GM18519 (cell line): ENCODE data around the gene TMEM9B.
"Not testable (repeated sequence)": the region's sequence is repeated elsewhere in the genome, so short reads cannot be mapped to it uniquely, and the experiment has no call there.

Experiments used
- ATAC-seq: cut with Tn5 transposase; IDR thresholded peaks from one replicate; pipeline ENCODE4 v1.9.1; 2021; ENCODE audit warnings: mild to moderate bottlenecking, moderate library complexity; ENCODE audit not compliant: unreplicated experiment, low FRiP score

TMEM9B gene

DNA sequence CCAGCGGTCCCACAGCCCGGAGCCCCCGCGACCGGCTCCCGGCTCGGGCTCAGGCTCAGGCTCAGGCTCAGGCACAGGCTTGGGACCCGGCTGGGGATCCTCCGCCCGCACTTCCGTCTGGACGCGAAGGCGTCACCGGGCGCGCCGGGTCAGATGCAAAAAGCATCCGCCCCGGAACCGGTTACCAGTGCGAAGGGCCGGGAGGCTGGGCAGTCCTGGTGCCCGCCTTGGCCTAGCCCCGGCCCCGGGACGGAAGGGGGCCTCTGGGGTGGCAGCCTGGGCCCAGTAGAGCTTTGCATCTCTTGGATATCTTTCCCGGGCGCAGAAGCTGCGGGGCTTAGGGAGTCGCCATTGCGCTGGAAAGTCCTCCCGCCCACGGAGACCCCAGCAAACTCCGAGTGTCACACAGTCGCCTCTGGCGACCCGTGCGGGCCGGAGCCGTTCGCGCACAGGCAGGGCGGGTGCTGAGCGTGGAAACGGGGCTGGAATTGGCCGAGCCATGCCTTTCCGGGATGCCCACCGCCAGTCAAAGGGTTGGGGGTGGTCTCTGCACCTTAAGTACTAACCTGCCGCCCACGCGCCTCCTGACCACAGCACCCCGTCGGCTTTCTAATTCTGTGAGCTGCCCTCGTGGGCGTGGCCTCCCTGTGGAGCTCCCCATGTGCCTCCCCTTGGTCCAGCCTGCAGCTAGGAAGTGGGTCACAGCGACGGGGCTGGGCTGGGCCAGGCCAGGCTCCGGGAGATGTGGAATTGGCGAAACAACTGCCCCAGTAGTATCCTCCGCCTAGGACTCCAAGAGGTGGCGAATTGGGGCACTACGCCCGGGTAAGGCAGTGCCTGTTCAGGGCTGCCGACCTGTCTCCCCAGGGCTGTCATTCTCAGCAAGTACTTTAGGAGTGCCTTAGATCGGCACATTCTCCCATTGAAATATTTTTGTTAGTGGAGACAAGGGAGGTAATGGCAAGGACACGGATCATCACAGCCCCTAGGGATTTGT lies at the start of gene TMEM9B:
TSS of gene TMEM9B (minus strand) at position 119 of the 997 bp plus-strand sequence. CDS start 129 bp downstream, outside the sequence.
- ATAC-seq = peak; percentile 42

DNA sequence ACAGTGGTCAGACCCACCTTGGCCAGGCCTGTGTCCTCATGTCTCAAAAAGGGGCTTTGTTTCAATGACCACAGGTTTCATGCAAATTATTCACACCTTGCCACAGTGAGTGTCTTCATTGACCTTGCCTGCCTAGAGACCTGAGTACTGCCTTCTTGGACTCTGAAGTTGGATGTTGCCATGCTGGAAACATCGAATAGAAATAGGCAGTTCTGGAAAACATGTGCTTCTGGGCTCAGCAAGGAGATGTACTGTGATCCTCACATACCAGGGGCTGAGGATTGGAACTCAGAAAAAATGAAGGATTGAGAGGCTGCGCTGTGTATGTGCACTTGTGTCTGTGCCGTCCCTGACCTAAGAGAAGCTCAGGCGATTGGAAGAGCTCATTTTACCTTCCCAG lies 49.1 kb upstream of the TMEM9B start:
- no peak for ATAC-seq

DNA sequence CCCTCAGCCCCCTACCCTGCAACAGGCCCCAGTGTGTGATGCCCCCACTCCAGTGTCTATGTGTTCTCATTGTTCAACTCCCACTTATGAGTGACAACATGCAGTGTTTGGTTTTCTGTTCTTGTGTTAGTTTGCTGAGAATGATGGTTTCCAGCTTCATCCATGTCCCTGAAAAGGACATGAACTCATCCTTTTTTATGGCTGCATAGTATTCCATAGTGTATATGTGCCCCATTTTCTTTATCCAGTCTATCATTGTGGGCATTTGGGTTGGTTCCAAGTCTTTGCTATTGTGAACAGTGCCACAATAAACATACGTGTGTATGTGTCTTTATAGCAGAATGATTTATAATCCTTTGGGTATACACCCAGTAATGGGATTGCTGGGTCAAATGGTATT lies 45.3 kb upstream of the TMEM9B start:
- ATAC-seq = not testable (repeated sequence)

DNA sequence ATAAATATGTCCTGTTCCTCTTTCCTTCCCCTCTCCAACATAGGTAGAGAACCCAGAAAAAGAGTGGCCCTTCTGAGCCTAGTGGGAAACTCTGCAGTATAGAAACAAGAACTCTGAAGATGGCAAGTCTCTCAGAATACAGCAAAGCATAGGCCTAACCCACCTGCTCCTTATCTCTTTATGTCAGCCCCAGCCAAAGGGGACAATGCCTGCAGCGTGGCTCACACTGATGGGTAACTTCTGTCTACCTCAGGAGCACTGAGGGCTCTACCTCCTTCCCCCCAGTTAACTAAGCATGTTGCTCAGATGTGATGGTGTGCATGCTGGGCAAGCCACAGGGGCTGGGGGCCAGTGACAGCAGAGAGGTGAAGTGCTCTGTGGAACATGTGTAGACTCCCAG lies 44.4 kb upstream of the TMEM9B start:
- no peak for ATAC-seq

DNA sequence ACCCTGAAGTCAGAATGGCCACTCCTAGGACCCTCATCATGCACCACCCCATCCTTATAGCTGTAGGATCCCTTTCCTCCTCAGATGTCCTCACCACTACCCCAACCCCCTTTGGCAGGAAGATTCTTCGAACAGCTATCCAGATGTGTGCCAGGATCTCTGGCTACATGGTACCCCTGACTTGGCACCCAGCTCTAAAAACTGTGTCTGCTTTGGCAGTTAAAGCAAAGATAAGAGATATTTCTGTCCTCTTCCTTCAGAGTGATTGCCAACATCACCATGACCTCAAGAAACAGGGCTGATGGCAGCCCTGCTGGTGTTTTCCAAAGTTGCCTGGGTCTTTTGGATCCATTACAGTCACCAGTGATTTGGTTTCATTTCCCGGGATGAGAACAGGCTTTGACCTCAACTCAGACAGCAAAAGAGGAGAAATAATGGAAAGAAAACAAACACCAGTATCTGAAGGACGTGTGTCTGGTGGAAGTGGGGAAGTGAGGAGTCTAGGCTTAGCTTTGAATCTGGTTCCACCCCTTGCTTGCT lies 43.8 kb upstream of the TMEM9B start:
- ATAC-seq = no peak

DNA sequence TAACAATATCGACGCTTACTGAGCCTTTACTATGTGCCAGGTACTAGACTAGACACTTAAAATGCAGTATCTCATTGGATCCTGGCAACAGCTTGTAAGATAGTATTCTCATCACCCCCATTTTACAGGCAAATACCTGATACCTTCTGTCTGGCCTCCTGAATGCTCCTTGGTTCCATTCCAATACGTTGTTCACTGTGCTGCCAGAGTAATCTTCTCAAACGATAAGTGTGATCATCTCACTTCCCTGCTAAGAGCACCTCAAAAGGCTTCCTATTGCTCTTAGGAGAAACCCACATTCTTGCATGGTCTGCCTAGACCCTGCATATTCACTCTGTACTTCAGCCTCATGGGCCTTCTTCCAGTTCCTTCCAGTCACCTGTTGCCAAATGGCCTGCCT lies 40.8 kb upstream of the TMEM9B start:
- no peak for ATAC-seq

DNA sequence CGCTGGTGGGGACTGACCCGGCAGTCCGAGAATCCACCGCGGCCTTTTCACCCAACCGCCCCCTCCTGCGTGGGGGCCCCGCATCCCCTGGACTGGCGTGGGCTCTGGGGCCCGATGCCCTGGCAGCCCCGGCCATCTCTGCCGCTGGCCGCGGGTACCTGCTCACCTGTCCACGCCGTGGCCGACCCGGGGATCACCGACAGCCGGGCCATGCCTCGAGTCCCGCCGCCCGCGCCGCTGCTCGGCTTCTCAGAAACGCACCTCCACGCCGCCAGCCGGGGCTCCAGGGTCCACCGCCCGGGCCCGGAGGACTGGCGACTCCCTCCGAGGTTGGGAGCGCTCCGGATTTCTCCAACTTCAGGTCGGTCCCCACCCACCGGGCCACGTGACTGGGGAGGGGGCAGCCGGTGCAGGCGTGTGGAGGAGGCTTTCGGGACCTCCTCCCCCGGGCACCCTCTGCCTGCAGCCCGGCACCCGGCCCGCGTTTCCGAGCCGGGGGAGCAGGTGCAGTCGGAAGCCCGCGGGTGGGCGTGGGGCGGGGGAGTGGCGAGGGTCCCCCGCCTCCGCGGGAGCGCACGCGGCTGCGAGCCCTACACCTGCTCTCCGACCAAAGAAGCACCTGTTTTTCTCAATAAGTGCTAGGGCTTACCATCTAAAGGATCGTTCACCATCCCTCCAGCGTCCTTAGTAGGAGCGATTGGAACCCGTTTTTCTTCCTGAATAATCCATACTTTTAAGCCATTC lies 40.1 kb upstream of the TMEM9B start:
- ATAC-seq = no peak

DNA sequence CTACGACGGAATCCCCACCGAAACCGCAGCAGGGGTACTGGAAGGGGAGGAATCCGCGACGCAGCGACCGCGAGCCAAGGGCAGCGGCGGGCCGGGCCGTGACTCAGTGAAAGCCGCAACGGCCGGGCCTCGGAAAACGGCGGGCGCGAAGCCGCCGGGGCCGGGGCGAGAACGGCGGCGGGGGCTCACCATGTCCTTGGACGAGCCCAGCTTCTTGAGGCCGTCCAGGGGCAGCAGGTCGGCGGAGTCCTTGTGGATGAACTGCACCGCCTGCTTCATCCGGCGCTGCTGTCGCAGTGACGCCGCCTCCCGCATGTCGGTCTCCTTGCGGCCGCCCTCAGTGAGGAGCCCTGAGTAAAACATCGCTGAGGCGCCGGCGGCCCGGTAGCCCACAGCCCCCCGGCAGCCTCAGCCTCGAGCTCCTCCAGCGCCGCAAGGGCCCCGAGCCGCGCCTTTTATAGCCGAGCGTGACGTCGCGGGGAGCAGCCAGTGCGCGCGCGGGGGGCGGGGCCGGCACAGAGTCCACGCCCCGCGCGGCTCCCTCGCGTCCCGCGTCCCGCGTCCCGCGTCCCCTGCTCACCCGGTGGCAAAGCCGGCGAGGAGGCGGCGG lies 39.4 kb upstream of the TMEM9B start, which contains the start of gene NRIP3:
TSS of gene NRIP3 (minus strand) at position 429 of the 610 bp plus-strand sequence. CDS start at position 363, 66 bp downstream.
- ATAC-seq = no peak

DNA sequence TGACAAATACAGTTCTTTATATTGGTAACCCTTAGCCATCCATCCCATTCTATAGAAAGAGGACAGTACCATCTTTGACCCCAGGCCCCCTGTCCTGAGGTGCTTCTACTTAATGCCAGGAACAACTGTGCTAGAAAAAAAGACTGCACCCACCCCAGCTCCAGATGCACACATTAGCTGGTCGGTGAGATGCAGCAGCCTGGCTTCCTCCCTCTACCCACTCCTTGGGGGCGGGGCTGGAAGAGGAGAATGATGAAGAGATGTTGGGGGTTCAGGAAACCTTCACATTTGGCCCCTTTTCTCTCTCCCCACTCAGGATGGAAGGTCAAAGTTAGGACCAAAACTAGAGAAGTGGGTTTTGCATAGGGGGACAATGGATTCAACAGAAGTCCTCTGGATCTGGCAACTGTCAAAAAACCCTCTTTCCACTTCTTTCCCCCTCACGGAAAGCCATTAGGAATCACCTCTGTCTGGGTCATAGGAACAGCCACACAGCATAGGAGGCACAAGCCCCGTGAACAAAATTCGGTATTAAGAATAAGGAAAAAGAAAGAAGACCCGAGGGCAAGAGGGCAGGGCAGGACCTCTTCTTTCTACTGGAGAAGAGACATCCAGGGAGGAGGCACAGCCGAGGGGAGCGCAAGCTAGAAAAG lies 38.8 kb upstream of the TMEM9B start:
- no peak for ATAC-seq

DNA sequence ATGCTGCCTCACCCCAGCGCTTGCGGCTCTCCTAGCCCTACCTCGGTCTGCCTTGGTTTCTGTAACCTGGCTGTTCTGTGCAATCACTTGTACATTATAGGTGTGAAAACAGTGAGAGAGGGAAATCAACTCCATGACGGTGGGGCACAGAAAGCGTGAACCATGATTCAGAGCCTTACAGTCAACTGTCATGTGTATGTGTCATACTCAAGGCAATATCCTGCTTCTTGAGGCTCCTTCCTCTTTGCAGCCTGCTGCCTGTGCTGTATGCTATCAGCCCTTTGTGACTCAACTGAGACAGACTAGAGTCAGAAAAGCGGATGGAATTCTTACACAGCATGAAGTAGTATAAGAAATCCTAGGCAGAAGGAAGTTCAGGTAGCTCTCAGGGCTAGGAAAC lies 37.5 kb upstream of the TMEM9B start:
- no peak for ATAC-seq

DNA sequence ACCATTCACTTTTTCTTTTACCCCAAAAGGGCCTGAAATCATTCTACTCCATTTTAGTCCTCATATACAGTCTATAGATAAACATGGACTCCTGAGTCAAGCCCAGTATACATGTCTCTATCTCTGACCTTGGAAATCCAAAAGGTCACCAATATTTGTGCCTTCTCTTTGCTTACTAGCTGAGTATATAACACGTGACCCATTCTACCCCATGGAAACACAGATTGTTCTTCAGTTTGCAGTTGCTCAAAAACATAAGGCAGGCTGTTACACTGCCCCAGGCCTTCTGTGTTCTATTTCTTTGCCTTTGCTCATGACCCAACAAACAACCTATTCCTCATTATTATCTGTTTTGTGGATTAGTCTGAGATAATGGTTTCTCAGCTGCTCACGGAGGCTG lies 33.8 kb upstream of the TMEM9B start:
- ATAC-seq = no peak

DNA sequence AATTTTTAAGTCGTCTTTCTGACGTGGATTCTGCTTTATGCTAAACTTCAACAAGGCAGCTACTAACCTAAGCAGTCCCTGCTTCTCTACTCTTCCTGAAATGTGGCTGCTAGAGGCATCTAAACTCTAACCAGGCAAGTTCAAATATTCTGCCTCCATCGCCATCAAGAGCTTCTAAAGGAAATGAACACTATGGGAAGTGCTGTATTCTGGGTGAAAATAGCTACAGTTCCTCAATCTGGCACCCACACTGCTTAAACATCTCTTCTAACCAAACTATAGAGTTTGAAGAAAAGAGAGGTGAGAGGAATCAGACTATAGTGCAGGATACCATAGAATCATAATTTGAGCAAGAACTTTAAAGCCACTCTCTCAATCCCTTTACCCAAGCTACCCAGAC lies 33.2 kb upstream of the TMEM9B start:
- no peak for ATAC-seq

DNA sequence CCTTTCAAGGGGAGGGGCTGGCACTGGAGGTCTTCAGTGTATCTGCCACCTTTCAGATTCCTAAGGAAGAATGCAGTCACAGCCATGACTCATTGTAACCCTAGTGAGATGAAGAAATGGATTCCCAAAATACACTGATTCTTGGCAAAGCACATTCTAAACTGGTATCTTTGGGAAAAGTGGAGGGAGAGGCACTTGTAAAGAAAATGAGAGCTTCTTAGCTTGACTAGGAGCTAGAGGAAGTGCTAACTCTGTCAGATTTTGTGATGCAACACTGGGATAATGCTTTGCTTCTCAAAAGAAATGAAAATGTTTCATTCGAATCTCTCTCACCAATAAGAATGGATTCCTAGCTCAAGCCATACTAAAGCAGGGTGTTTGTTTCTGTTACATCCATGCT lies 25.2 kb upstream of the TMEM9B start:
- no peak for ATAC-seq

DNA sequence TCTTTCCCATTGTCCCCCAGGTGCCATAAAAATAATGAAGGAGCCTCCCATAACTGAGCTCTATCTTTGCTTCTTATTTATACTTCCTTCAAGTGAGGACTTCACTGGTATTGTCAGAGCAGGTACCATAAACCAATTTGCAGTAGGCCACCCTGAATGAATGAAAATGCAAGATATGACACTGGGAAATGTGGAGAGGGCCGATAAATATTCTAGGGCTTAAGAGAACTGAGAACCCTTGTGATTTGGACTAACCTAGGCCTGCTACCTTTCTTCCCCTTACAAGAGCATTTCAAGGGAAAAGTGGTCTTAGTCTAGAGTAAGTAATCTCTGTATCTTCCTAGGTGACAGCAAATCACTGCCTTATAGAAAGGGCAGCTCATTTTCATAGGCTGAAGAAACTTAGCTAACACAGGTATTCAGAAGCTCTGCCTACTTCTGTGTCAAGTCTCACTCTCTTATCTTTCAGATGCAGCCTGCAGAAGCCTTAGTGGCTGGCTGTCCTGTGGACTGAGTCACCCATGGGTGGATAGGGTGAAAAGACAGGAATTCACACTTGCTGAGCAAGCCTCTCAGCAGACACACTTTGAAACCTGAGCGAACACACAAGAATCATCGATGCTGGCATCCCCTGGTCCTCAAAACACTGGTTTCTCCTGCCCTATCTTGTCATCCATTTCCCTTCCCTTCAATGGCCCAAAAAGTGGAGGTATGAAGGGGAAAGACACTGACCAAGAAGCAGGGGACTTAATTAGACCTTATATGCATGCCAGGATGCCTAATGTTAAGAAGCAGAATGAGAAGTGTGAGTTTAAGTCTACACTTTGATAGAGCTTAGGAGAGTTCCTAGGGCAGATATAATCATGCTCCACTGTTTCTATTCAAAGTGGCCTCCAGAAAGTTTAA lies 24.3 kb upstream of the TMEM9B start:
- no peak for ATAC-seq

DNA sequence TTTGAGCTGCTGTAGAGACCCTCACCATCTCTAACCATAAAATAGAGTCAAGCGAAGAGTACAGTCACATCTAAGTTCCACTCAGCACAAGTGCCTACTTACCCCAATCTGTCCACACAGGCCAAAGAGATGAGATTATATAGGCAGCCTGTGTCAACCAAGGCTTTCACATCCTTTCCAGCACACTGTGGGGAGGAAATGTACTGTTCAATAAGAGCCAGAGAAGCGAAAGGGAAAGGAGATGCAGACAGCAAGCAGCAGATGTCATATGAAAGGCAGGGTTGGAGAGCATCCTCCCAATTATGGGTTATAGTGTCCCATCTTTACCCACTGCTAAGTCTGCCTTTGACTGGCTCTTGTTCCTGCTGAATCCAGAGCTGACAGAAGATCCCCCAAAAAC lies 23.2 kb upstream of the TMEM9B start:
- ATAC-seq = no peak

DNA sequence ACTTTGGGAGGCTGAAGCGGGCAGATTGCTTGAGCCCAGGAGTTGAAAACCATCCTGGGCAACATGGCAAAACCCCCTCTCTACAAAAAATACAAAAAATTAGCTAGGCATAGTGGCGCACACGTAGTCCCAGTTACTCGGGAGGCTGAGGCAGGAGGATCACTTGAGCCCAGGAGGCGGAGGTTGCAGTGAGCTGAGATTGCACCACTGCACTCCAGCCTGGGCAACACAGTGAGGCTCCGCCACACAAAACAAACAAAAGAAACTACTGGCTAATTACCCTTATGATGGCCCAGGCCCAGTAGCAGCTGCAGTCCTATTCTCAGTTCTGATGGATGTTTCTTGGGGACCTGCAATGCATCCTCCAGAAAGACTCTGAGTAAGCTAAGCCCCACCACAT lies 22.5 kb upstream of the TMEM9B start:
- not testable (repeated sequence) for ATAC-seq

DNA sequence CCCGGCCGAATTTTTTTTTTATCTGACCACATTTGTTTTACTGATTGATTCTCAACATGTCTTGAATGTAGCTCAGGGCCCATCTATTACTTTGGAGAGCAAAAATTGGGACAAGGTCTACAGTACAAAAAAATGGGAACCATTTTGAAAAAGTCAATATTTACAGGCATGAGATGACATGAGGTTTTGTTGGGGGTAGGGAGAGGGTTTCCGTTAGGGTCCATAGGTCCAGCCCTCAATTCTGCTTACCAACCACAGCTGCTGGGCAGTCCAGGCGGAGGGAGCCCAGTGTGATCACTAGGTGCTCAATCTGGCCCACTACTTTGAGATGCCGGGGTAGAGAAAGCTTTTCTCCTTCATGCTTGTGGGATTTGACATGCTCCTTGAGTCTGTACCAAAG lies 21.2 kb upstream of the TMEM9B start:
- no peak for ATAC-seq

DNA sequence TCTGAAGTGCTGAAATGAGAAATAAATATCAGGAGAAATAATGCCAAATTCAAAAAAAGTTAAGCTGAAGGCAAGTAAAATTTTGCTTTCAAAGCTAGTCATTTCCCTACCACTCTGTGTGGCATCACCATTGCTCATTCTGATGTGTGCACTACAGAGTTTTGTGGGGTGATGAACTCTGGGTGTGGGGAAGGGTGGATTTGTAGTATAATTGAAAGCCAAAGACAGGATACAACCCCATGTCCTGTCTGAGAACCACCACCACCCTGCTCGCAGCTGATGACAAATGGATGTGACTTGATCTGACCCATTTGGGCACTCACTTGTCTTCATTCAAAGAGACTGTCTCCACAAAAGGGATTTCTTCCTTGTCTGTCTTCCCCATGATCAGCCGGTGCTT lies 19.3 kb upstream of the TMEM9B start:
- ATAC-seq = no peak

DNA sequence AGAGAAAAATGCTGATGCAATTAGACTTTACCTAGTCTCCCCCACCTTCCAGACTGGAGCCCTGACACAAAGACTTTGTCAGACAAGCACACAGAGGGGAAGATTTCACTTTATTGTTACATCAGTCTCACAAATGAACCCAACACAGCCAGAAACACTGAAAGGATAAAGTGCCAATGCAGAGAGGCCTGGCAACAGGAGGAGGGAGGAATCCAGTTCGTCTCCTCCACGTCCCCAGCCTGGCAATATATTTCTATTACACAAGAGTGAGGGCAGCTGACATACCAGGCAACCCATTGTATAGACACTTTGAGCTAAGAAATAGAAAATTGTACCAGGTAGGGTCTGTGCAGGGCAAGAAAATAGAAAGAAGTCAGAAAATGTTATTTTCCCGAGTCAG lies 16.2 kb upstream of the TMEM9B start:
- no peak for ATAC-seq
